SIG-M5 treated with dmso at 0.1 percent for 504 hours (cell line): ENCODE results near the gene SIAH1.
"Not testable (repeated sequence)": the region's sequence is repeated elsewhere in the genome, so short reads cannot be mapped to it uniquely, and the experiment has no call there.

ENCODE experiments used
- DNase-seq: peaks from one replicate; lab custom pipeline; 2025; ENCODE audit not compliant: unreplicated experiment; lab: John Stamatoyannopoulos, UW

SIAH1 gene, protein sequence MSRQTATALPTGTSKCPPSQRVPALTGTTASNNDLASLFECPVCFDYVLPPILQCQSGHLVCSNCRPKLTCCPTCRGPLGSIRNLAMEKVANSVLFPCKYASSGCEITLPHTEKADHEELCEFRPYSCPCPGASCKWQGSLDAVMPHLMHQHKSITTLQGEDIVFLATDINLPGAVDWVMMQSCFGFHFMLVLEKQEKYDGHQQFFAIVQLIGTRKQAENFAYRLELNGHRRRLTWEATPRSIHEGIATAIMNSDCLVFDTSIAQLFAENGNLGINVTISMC

DNA sequence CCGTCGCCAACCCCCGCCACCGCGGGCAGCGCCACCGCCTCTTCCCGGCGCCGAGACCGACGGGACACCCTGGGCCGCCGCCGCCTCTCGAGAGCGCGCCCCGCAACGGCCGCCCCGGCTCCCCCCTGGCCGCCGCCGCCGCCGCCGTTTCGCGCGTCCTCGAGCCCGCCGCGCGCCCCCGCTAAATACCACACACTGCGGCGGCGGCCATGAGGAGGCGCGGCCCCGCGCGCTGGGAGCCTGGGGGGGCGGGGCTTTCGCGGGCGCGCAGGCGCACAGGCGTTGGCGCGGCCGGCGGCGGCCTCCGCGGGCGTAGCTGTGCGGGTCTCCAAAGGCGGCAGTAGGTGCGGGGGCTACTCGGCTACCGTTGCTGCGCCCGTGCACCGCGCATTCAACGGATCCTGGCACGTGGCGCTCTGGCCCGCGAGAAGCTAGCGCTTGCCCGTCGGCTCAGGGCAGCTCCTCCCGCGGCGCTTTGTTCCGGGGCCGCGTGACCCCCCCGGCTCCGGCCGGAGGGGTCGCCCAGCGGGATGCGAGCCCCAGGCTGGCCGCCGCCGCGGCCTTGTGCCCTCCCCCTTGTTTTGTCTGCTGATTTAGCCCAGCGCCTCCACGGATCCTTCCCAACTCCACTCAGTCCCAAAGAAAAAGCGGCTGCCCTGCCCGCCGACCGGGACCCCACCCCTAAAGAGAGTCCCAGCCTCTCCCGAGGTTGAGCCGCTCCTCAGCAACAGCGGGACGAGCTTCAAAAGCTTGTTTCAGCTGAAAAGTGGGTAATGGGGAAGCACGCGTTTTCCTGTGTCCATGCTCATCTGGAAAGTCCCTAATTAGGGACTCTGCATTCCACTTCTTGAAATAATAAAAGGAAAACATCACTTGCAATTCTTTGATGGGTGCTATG lies at the start of gene SIAH1:
Gene SIAH1, minus strand, starts transcription at position 161 of the 898 bp plus-strand sequence. CDS start 22,985 bp downstream, outside the sequence.
- peak; percentile 61 for DNase-seq

DNA sequence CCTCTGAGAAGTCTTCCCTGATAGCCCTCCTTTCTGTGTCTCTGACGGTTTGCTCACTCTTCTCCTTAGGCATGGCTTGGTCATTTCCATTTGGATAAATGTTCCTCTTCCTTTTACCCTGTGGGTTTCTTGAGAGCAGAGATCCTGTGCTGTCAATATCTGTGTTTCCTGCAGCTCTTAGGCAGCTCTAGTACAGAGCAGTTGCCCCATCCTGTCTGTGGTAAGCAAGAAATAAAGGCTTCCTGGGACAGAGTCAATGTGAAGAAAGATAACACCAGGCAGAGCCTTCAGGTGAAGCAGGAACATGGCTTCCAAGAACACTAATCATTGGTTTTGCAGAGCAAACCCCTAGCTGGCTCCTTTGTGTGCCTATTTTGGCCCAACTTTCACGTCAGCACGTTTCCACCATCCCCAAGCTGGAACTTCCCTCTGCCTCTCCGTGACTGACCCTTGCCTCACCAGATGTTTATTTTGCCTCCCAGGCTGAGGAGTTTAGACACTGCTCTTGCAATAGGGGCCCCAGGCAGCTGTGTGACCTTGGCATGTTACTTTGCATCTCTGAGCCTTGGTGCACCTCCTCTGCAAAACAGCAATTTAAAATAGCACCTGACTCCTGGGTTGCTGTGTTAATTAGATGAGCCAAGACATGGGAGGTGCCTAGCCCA lies 49.6 kb upstream of the SIAH1 start:
- DNase-seq, result peak; percentile 75

DNA sequence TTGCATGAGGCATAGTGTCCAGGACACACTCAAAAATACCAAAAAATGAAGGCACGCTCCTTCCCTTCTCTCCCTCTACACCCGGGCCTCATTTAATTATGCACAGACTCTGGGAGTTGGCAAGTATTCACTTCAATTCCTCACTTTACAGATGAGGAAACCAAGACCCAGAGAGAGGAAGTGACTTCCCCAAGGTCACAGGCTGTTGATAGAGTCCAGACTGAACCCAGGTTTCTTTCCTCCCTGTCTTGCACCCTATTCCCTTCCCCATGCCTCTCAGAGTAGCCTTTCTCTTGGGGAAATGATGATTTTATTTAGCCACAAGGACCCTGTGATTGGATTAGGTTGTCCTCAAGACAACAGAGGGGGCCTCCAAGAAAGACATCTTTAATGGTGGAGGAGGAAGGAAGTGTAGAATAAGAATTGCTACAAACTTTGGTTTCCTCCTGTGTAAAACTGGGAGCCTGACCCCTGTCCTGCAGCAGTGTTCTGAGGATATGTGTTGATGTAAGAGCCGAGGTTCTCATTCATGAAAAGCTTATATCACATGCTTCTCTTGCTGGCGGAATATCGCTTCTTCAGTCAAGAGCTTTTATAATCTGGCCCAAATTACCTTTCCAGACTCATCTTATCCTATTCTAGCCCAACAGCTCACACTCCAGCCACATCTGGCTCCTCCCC lies 48.8 kb upstream of the SIAH1 start:
- peak; percentile 68 for DNase-seq

DNA sequence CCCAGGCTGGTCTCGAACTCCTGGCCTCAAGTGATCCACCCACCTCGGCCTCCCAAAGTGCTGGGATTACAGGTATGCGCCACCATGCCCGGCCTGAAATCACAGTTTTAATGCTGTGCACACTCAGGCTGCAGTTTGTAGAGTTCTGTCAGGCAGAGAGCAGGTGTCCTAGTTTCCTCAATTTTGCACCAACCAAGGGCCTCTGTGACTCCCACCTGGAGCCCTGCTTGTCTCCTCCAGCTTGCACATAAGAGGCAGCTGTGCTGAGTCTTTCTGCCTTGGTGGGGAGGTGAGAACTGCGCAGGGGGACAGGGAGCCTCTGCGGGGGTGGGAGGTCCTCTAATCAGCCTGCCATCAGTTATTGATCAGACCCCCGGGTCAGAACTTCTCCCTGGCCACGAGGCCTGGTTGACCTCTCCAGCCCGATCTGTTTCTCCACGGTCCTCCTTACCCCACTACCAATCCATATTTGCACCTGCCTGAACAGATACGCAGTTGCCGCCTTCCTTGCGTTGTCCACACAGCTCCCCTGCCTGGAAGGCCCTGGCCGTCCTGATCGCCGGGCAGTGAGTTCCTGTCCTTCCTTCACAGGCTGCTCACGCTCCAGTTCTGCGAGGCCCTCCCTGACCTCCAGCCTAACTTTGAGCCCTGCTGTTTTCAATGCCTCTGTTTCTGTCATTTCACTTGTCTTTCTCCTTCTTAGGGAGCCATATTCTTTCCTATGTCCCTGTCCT lies 48.1 kb upstream of the SIAH1 start:
- no peak for DNase-seq

DNA sequence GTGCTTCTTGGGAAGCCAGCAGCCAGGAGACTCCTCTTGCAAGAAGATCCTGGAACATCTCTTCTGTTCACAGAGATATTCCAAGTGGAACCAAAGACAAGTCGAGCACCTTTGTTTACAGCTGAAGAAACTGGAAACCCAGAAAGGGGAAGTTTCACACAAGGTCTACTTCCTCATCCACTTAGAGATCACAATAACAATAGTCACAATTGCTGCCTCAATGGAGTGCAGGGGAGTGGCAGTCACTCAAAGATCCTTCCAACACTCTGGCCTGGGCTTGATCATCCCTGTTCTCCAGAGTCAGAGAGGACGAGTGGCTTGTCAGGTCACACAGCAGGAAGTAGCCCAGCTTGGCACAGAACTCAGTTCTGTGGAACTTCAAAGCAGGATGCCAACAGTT lies 46.9 kb upstream of the SIAH1 start:
- DNase-seq, result peak; percentile 76

DNA sequence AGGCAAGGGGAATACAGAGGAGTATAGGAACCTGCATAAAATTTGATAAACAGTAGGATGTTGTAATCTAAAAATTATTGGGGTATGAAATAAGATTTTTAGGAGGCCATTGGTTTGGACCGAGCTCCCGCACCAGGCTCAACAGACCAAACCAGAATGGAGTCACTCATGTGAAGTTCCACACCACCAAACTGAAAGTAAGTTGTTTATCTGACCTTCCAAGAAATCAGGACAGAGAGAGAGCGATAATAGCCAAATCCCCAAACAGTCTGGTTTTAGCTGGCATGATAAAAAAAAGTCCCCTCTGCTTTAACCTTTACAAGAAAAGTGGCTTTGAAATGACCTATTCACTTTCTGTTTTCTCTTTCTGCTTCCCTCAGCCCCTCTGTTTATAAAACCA lies 45.7 kb upstream of the SIAH1 start:
- DNase-seq, result no peak

DNA sequence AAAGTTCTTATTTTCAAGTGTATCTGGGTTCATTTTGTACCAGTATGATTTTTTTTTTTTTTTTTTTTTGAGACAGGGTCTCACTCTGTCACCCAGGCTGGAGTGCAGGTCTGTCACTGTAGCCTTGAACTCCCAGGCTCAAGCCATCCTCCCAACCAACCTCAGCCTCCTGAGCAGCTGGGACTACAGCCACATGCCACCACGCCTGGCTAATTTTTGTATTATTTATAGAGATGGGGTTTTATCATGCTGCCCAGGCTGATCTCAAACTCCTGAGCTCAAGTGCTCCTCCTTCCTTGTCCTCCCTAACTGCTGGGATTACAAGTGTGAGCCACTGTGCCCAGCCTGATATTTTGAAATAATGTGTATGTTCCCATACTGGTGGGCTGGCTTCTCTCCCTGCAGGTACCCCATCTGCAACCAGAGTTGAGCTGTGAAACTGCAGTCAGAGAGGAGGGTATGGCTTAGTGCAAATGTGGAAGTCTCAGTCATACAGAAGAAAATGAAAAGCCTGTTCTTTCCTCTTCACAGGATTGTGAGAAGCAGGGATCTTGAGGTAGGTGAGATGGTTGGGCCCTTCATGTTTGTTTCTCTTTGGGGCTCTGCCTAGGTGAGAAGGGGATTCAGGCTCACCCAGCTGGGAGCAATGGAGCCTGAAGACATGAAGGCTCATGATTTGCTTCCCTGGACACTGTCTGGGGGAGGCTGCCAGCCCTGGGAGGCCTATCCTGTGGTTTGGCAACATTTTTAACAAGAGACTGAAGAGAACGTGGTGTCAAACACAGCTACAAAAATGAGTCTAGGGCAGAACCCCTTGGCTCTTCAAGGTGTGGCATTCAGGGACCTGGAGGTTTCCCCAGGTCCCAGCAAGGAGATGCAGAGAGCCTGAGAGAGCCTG lies 41.3 kb upstream of the SIAH1 start:
- DNase-seq, result no peak

DNA sequence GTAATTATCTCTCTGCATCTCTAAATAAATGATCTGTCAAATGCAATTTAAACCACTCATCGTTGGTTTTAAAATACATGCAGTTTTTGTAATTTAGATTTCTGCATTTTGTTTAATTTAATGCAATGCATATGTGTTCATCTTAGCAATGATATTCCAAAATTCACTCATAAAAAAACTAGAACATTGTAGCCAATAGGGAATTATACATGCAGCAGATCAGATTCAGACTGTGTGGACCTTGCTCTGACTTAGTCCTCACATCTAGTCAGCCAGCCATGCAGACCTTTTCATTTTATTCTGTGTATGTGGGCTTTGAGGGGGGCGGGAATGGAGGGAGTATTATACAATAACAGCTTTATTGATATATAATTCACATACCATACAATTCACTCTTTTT lies 37.3 kb upstream of the SIAH1 start:
- DNase-seq, result no peak

DNA sequence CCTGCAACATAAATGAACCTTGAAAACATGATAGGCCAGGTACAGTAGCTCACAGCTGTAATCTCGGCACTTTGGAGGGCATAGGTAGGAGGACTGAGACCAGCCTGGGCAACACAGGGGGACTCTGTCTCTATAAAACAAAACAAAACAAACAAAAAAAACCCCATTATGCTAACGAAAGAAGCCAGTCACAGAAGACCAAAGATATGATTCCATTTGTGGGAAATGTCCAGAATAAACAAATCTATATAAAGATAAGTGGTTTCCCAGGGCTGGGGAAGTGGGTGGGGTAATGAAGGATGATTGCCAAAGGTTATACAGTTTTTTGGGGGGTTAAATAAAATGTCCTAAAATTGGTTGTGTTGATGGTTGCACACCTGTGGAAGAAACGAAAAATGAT lies 36.5 kb upstream of the SIAH1 start:
- DNase-seq, result no peak

DNA sequence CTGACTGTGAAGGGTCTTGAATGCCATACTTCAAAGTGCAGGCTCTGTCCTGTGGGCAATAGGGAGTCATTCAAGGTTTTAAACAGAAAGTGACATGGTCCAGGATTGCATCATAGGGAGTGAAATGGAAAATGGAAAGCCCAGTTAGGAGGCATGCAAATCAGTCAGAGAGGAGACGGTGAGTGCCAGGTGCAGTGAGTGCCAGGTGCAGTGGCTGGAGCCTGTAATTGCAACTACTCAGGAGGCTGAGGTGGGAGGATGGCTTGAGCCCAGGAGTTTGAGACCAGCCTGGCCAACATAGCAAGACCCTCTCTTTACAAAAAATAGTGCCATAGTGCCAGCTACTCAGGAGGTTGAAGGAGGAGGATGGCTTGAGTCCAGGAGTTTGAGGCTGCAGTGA lies 35.2 kb upstream of the SIAH1 start:
- no peak for DNase-seq

DNA sequence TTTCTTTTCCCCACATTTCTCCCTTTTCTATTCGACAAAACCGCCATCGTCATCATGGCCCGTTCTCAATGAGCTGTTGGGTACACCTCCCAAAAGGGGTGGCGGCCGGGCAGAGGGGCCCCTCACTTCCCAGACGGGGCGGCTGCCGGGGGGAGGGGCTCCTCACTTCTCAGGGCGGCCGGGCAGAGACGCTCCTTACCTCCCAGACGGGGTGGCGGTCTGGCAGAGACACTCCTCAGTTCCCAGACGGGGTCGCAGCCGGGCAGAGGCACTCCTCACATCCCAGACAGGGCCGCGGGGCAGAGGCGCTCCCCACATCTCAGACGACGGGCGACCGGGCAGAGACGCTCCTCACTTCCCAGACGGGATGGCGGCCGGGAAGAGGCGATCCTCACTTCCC lies 31.4 kb upstream of the SIAH1 start:
- DNase-seq, result not testable (repeated sequence)

DNA sequence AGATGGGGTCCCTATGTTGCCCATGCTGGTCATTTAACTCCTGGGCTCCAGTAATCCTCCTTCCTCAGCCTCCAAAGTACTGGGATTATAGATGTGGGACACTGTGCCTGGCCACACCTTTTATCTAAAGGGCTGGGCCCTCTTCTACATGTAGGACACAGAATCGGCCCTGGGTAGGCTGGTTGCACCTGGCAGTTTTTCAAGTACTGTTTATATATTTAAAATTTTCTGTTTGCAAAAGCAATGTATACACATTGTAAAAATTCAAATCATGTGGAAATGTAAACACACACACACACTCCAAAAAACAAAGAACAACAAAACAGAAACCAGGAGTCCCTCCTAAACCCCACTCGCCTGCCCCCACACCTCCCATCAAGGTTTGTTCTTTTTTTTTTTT lies 28.1 kb upstream of the SIAH1 start:
- DNase-seq, result no peak

DNA sequence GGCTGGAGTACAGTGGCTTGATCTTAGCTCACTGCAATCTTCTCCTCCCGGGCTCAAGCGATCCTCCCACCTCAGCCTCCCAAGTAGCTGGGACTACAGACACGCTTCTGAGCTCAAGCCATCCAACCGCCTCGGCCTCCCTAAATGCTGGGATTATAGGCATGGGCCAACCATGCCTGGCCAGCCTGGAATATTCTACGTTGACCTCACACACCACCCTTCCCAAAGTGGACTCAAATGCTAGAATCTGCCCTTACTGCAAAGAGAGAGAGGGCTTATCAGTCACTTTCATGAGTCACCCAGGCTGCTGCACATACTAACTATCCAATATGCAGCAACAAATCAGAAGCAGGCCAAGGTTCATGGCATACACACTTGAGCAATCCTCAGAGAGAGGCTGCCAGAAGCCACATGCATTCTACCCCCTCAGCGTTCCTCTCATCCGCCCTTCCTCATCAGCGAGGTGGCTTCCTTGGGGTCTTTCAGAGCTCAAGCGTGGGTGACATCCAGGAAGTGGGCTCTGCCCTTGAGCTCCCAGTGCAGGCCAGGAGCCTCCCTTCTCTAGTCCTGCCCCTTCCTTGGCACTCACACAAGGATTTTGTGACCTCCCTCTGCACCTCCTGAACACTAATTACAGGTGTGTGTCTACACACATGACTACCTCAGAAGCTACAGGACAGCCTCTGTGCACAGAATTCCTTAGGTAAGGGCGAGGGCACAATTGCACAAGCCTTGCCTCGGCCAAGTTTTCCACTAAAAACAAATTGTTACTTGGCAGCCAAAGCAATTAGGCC lies 24.8 kb upstream of the SIAH1 start:
- peak; percentile 52 for DNase-seq

DNA sequence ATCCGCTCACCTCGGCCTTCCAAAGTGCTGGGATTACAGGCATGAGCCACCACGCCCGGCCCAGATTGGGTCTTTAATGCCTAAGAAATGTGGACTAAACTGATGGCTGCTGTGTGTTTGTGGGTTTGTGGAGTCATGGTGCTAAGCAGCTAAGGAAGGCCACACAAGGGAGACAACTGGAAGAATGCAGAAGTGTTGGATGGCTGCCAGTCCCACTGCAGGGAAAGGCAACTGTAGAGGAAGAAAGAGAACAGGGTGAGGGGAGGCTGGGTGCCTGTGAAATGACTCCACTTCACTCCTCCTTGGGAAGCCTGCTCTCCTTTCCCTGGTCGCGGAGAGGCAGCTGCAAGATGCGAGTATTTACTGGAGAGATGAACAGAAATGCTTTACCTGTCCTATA lies 23.5 kb upstream of the SIAH1 start:
- DNase-seq, result peak; percentile 10

DNA sequence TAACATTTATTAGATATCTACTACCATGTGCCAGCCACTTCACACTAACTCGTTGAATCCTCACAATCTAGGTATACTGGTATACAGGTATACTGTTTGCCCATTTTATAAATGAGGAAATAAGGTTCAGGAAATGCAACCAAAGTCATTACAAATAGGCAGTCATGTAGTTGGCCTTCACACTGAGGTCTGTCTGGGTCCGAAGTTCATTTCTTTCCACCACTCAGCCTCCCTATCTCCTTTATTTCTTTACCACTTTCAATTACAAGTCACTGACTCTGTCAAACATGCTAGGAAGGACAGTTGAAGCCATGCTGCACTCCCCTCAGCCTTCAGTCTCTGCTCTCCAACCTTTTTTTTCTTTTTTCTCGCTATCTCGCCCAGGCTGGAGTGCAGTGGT lies 20.7 kb upstream of the SIAH1 start:
- DNase-seq, result no peak

DNA sequence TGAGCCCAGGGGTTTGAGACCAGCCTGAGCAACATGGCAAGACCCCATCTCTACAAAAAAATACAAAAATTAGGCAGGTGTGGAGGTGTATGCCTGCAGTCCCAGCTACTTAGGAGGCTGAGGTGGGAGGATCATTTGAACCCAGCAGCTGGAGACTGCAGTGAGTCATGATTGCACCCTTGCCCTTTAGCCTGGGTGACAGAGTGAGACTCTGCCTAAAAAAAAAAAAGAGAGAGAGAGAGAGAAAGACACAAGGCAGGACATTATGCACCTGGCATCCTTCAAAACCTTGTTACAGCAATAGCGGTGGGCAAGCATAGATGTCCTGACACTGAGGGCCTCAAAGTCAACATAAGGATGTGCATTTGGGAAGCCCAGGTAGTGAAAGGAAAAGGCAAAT lies 19.9 kb upstream of the SIAH1 start:
- no peak for DNase-seq

DNA sequence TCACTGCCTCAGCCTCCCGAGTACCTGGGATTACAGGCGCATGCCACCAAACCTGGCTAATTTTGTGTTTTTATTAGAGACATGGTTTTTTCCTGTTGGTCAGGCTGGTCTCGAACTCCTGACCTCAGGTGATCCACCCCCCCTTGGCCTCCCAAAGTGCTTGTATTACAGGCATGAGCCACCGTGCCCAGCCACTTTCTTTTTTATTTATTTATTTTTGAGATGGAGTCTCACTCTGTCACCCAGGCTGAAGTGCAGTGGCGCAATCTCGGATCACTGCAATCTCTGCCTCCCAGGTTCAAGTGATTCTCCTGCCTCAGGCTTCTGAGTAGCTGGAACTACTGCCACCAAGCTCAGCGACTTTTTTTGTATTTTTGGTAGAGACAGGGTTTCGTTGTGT lies 17.3 kb upstream of the SIAH1 start:
- not testable (repeated sequence) for DNase-seq

DNA sequence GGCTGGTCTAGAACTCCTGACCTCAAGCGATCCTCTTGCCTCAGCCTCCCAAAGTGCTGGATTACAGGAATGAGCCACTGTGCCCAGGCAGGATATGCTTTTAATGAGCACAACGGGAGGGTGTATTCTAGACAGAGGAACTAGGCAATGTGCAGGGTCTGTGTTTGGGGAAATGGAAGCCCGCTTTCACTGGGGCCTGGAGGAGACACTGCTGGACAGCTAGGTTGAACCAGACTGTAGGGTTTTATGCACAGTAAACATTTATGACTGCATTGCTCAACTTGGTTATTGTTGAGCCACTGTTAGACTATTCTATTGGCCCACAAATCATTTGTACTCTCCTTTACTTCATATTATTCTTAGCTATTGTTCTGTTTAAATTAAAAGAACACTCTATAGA lies 10.2 kb upstream of the SIAH1 start:
- DNase-seq, result peak; percentile 18

DNA sequence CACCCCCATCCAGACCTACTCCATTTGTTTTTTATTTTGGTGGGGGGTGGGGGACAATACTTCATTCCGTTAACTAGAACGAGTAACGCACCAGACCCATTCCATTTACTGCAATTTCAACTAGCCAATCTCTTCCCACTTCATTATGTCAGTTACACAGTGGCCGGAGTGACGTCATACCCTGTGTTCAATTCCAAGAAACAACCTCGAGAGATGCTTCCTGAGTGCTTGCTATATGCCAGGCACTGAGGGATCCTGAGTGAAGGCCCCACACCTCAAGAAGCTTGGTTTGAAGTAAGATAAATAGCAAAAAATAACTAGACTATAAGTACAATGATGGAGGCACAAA lies 9.1 kb upstream of the SIAH1 start:
- DNase-seq, result no peak
